Uterus (tissue), 2 donors: ENCODE measurements around the gene HIBCH.

Source experiments
- POLR2A ChIP-seq, 2 donors: fragments of 450-650 bp; IDR thresholded peaks; one replicate each; pipeline ENCODE4 v1.6.1; 2016; ENCODE audit warnings: antibody characterized with exemption in 2 of 2, mild to moderate bottlenecking in 1 of 2, moderate library complexity in 1 of 2
- TF ChIP-seq, protein P1 (sequence below), 4 experiments: fragments of 200-600 bp in 2 of 4; fragments of 450-650 bp in 2 of 4; sonication (generic) in 2 of 4; IDR thresholded peaks; one replicate each; pipeline ENCODE4 v1.5.1; 2016 to 2019; ENCODE audit warnings: antibody characterized with exemption in 4 of 4, mild to moderate bottlenecking in 2 of 4, moderate library complexity in 1 of 4

GRCh38 chr2:190351955-190352354 is 32.3 kb upstream of the HIBCH start:
- TF ChIP-seq, protein P1, sequence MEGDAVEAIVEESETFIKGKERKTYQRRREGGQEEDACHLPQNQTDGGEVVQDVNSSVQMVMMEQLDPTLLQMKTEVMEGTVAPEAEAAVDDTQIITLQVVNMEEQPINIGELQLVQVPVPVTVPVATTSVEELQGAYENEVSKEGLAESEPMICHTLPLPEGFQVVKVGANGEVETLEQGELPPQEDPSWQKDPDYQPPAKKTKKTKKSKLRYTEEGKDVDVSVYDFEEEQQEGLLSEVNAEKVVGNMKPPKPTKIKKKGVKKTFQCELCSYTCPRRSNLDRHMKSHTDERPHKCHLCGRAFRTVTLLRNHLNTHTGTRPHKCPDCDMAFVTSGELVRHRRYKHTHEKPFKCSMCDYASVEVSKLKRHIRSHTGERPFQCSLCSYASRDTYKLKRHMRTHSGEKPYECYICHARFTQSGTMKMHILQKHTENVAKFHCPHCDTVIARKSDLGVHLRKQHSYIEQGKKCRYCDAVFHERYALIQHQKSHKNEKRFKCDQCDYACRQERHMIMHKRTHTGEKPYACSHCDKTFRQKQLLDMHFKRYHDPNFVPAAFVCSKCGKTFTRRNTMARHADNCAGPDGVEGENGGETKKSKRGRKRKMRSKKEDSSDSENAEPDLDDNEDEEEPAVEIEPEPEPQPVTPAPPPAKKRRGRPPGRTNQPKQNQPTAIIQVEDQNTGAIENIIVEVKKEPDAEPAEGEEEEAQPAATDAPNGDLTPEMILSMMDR (IDR thresholded peaks at IDR 0.05), result no peak
- no peak for TF ChIP-seq POLR2A (IDR thresholded peaks at IDR 0.05)
